GM12892 (cell line): ENCODE data around the gene NPHP4.

ENCODE experiments used
- POLR2A ChIP-seq: IDR thresholded peaks from 2 replicates; pipeline ENCODE4 v1.6.1; 2011; ENCODE audit warnings: low read depth, low read length, control low read depth
- POLR2AphosphoS5 ChIP-seq: IDR thresholded peaks from 2 replicates; pipeline ENCODE4 v1.6.1; 2011; ENCODE audit warnings: low read depth, low read length, control low read depth

GRCh38 chr1:5834477-5835178 lies 157.6 kb downstream of the NPHP4 start:
- TF ChIP-seq POLR2A (no peak), POLR2AphosphoS5 (no peak)
